A549 (cell line): ENCODE results near the gene CCL1.

ENCODE experiments used
- CEBPB ChIP-seq, 2 experiments: fragments of >200 bp in 1 of 2; sonication (Bioruptor Twin) in 1 of 2; formaldehyde crosslinking in 1 of 2; IDR thresholded peaks; 2 replicates each; pipeline ENCODE4 v1.6.1; 2012 to 2016
- CHD4 ChIP-seq: fragments of 200-600 bp; sonication (generic); IDR thresholded peaks from 2 replicates; pipeline ENCODE4 v1.6.1; 2016; ENCODE audit warnings: antibody characterized with exemption, mild to moderate bottlenecking, borderline replicate concordance
- EP300 ChIP-seq, 2 experiments: fragments of >200 bp; sonication (Bioruptor Twin); formaldehyde crosslinking; IDR thresholded peaks; 2 replicates in 1 of 2; 3 replicates in 1 of 2; pipeline ENCODE4 v1.6.1; 2016 to 2017
- HOXA7 ChIP-seq: fragments of 250-450 bp; sonication (Bioruptor Pico); IDR thresholded peaks from 2 replicates; pipeline ENCODE4 v1.5.0; 2020; ENCODE audit warnings: mild to moderate bottlenecking, moderate library complexity
- JUNB ChIP-seq: fragments of >200 bp; sonication (Bioruptor Twin); formaldehyde crosslinking; IDR thresholded peaks from 2 replicates; pipeline ENCODE4 v1.6.1; 2016
- RFX5 ChIP-seq: fragments of 450-650 bp; IDR thresholded peaks from 2 replicates; pipeline ENCODE4 v1.7.1; 2014; ENCODE audit warnings: antibody characterized with exemption, mild to moderate bottlenecking, moderate library complexity
- ZNF302 ChIP-seq: fragments of 250-450 bp; sonication (Bioruptor Pico); IDR thresholded peaks from 2 replicates; pipeline ENCODE4 v1.9.0; 2021; ENCODE audit warnings: inconsistent platforms, mild to moderate bottlenecking, moderate library complexity
- TF ChIP-seq, protein P1 (sequence below): fragments of >200 bp; sonication (Bioruptor Twin); formaldehyde crosslinking; IDR thresholded peaks from 3 replicates; pipeline ENCODE4 v1.5.1; 2016

- TF ChIP-seq EP300 (IDR thresholded peaks at IDR 0.05), result no peak
- TF ChIP-seq, protein P1, sequence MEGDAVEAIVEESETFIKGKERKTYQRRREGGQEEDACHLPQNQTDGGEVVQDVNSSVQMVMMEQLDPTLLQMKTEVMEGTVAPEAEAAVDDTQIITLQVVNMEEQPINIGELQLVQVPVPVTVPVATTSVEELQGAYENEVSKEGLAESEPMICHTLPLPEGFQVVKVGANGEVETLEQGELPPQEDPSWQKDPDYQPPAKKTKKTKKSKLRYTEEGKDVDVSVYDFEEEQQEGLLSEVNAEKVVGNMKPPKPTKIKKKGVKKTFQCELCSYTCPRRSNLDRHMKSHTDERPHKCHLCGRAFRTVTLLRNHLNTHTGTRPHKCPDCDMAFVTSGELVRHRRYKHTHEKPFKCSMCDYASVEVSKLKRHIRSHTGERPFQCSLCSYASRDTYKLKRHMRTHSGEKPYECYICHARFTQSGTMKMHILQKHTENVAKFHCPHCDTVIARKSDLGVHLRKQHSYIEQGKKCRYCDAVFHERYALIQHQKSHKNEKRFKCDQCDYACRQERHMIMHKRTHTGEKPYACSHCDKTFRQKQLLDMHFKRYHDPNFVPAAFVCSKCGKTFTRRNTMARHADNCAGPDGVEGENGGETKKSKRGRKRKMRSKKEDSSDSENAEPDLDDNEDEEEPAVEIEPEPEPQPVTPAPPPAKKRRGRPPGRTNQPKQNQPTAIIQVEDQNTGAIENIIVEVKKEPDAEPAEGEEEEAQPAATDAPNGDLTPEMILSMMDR, result no peak
- TF ChIP-seq JUNB, result no peak
- no peak for TF ChIP-seq ZNF302 (CRISPR knock-in tag)
- no peak for TF ChIP-seq RFX5
- no peak for TF ChIP-seq HOXA7 (CRISPR knock-in tag)
- TF ChIP-seq CHD4, result no peak
- TF ChIP-seq CEBPB (IDR thresholded peaks at IDR 0.05), result no peak
Observed at GRCh38 chr17:34384822-34385605, 22.0 kb upstream of the CCL1 start.
